AG04449 (cell line): ENCODE data around the gene NRG2.

ENCODE experiments used
- CTCF ChIA-PET: fragments of 350-600 bp; formaldehyde crosslinking; extraction: SDS; loops from one replicate; lab custom pipeline; 2021; ENCODE audit warnings: antibody characterized with exemption; lab: Yijun Ruan, JAX
- POLR2A ChIA-PET: fragments of 400-600, 350-600 bp; formaldehyde crosslinking; extraction: SDS; loops from one replicate; lab custom pipeline; 2020; ENCODE audit warnings: antibody characterized with exemption, inconsistent platforms; lab: Yijun Ruan, JAX
- DNase-seq: peaks from one replicate; pipeline ENCODE4 v3.0.0-alpha.2; 2010; ENCODE audit warnings: low read depth, low spot score
- H3K4me3 ChIP-seq: 2 replicates; pipeline ENCODE4 v1.5.1; 2011; ENCODE audit warnings: low read depth, mild to moderate bottlenecking, control low read depth, low read length
- CTCF ChIP-seq: IDR thresholded peaks from one replicate; pipeline ENCODE4 v1.5.1; 2011; ENCODE audit warnings: mild to moderate bottlenecking, moderate library complexity, low read length, control low read depth, inconsistent platforms; ENCODE audit not compliant: insufficient read depth; ENCODE audit errors: missing control alignments

NRG2 gene

GRCh38 chr5:139964994-139965565 is 78.0 kb downstream of the NRG2 start:
- POLR2A ChIA-PET: no interaction called here
- no peak for TF ChIP-seq CTCF
- DNase-seq: no peak
- no peak overlapping the region for H3K4me3 ChIP-seq
- CTCF ChIA-PET: interaction anchor here (1.0 to 13.5 kb wide), 7 partner anchors 8 to 332 kb away, joined by 3 to 457 read pairs (median 18); no protein-coding TSS in a partner anchor

GRCh38 chr5:139964266-139964993 is 78.7 kb downstream of the NRG2 start:
- TF ChIP-seq CTCF: no peak
- no peak overlapping the region for H3K4me3 ChIP-seq
- no peak for DNase-seq
- ChIA-PET POLR2A (no interaction called here), CTCF (interaction anchor here (1.0 to 13.5 kb wide), 5 partner anchors 9 to 331 kb away, joined by 3 to 457 read pairs (median 97); no protein-coding TSS in a partner anchor)

GRCh38 chr5:139962445-139962844 is 80.7 kb downstream of the NRG2 start:
- no peak overlapping the region for H3K4me3 ChIP-seq
- TF ChIP-seq CTCF: no peak
- no peak for DNase-seq
- ChIA-PET POLR2A (no interaction called here), CTCF (interaction anchor here (2.2 kb wide), 1 partner anchor 175 kb away, joined by 8 read pairs; no protein-coding TSS in a partner anchor)

GRCh38 chr5:139961435-139962157 is 81.5 kb downstream of the NRG2 start:
- CTCF ChIA-PET: interaction anchor here (2.2 to 8.7 kb wide), 2 partner anchors 9 to 175 kb away, joined by 8 to 84 read pairs; no protein-coding TSS in a partner anchor
- no peak for TF ChIP-seq CTCF
- no peak overlapping the region for H3K4me3 ChIP-seq
- no peak for DNase-seq
- POLR2A ChIA-PET: no interaction called here

GRCh38 chr5:139960723-139961383 is 82.2 kb downstream of the NRG2 start:
- no peak overlapping the region for H3K4me3 ChIP-seq
- CTCF ChIA-PET: interaction anchor here (2.2 to 8.7 kb wide), 2 partner anchors 9 to 174 kb away, joined by 8 to 84 read pairs; no protein-coding TSS in a partner anchor
- POLR2A ChIA-PET: no interaction called here
- DNase-seq: no peak
- TF ChIP-seq CTCF: no peak
